GF-D8 (cell line): ENCODE results near the gene ADAMTS19.
"Not testable (repeated sequence)": the region's sequence is repeated elsewhere in the genome, so short reads cannot be mapped to it uniquely, and the experiment has no call there.

ENCODE experiments used
- DNase-seq: peaks from one replicate; lab custom pipeline; 2025; lab: John Stamatoyannopoulos, UW

ADAMTS19 gene

DNA sequence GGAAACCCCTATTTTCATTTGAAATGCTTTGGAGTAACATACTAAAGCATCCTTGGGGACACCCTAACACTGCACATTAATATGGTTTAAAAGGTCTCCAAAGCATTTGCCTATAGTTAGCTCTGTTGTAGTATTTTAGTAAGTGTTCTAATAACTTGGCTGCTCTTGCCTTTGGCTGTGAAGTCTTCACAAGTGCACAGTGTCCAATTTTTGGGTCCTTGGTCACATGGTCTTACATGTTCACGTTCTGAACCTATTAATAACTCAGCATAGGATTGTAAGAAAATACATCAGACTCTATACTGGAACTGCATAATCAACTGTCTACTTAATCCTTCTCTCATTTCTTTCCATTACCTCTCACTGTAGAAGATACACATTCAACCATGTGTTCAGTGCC is 17.4 kb downstream of the ADAMTS19 start:
- no peak for DNase-seq

DNA sequence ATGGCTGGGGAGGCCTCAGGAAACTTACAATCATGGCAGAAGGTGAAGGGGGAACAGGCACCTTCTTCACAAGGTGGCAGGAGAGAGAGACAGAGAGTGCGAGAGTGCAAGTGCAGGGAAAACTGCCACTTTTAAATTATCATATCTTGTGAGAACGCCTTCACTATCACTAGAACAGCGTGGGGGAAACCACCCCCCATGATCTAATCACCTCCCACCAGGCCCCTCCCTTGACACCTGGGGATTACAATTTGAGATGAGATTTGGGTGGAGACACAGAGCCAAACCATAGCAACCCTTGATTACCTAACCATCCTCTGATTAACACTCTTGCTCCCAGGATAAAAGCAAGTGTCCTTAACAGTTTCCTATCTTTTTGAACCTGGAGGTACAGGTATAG is 21.1 kb downstream of the ADAMTS19 start:
- no peak for DNase-seq

DNA sequence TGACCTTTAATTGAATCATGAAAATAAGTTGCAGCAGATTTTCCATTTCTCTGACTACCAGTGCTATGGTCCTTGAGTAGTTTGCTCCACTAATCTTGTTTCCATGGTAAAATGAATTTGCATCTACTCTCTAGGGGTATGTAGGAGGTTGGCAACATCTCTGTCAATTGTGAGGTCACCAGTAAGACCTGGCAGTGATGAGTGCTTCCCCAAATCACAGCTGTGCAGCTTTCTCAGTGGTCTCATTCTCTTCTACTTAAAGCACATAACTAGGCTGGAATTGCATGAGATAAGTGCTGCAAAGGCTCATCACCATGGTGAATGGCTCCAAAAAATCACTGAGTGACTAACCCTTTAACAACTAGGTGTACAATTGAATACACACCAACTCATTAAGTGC is 36.3 kb downstream of the ADAMTS19 start:
- DNase-seq, result no peak

DNA sequence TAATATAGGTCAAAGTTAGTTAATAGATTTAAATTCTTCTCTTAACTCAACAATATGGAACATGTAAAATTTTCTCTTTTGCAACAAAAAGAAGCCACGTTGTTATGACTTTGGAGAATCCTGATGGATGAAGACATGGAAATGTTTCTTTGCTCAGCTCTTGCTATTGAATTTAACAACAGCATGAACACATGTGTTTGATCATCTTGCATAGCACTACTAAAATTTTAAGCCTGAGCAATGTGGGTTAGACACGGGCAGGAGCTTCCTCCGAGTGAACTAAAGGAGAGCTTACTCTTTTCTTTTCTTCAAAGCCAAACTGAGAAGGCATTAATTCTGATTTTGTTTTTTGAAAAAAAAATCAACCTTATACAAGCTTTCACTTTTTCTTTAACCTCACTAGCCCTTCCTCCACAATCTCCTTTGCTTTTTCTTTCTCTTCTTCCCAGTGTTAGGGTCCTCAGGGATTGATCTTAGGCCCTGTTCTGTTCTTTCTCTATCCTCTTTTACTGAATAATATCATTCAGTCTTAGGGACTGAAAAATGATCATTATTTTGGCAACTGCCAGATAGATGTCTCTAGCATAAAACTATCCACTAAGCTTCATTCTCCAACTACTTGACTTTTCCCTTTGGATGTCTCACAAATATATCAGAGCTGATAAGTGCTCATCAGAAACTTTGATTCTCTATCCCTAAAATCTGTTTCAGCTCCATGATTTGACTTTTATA is 36.9 kb downstream of the ADAMTS19 start:
- no peak for DNase-seq

DNA sequence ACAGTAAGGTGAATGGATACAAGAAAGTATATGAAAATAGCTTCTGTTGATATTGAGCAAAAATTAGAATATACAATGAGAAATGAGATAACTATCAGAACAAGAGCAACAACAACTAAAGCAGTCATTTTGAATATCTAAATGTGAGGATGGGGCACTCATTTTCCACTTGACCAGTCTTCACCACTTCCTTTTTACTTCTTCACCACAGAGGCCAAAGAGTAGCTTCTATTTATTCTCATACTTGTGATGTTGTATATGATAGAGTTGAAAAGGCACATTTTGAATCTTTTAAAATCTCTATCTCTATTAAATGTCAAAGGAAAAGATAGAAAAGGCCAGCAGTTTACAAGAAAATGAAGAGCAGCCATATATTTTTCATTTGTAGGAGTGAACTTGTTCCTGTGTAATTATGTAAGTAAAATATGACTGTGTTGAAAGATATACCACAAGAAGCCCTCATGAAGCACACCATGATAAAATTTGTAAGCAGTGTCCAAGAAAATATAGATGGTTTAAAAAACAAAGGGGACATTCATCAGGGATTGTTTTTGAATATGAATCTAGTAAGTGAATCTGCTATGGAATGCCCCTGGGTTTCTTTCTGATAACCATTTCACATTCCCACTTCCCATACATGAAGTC is 39.2 kb downstream of the ADAMTS19 start:
- DNase-seq, result no peak

DNA sequence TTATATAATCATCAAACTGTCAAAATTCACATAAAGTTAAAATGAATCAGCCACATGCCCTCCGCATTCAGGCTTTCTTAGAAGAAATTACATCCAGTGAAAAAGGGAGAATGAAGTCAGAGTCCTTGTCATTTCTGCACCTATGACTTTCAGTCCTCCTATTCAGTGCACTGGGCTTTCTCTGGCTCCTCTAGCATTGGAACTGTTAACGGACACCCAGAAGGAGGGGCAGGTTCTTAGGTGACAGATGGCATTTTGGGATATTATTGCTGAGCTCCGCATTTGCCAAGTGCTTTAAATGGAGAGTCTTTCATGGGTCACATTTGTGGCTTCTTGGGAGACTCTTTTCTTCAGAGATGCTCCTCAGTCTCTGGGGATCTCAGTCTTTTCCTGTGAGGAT is 40.0 kb downstream of the ADAMTS19 start:
- DNase-seq, result no peak

DNA sequence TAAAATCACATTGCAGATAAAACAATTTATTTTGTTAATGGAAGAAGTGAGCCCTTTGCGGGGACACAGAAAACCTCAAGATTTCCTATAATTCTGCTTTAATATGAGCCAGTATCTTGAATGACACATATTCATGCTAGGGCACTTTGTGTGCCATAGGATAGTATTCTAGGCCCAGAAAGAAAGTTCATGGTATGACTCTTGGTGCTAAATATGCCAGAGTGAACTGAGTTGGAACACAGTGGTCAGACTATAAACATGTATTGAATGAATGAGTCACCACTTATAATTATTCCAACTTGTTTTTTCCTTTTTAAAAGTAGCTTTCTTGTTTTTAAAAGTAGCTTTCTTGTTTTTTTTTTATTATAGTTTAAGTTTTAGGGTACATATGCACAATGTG is 46.0 kb downstream of the ADAMTS19 start:
- no peak for DNase-seq

DNA sequence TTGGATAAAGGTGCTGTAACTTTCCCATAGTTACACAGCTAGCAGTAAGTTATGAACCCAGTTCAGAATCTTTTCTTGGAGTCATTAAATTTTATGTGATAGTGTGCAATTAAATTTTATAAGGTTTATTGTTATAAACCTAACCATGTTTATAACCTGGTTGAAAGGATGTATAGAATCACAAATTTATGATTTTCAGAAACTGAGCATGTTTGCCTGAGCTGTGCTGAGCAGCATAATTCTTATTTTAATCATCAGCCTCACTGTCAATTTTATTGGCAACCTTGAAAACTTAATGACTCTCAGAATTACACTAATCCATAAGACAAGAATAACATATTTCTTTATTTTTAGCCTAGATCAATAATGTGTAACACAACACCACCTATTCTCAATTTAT is 46.9 kb downstream of the ADAMTS19 start:
- no peak for DNase-seq

DNA sequence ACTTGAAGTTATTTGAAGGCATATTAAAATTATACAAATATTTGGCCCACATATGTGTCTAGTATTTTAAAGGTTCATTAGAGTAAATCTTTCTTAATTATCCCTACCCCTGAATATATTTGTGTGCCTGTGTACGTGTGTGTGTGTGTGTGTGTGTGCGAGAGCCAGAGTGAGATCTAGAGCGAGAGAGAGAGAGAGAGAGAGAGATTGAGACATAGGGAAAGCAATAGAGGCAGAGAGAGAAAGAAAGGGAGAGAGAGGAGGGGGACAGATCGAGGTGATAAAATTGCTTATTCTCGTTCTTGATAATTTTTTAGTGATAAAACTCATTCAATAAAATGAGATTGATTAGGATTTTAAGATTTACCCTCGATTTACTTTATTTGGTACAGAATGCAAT is 47.4 kb downstream of the ADAMTS19 start:
- no peak for DNase-seq

DNA sequence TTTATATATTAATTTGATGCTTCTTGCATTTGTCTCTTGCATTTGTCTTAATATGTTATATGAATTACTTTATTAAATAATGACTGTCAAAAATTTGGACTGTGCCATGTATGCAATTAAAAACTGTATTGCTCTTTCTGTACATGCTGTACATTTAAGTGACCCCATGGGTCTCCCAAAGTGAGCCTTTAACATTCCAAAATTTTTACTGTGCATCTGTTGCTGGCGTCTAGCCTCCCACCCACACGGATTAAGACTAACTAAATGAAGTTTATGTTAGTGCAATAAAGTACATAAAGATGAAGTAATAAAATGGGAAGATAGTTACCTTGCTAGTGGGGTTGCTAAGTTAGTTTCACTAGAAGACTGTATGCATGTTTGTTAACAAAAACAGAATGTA is 48.5 kb downstream of the ADAMTS19 start:
- DNase-seq, result no peak

DNA sequence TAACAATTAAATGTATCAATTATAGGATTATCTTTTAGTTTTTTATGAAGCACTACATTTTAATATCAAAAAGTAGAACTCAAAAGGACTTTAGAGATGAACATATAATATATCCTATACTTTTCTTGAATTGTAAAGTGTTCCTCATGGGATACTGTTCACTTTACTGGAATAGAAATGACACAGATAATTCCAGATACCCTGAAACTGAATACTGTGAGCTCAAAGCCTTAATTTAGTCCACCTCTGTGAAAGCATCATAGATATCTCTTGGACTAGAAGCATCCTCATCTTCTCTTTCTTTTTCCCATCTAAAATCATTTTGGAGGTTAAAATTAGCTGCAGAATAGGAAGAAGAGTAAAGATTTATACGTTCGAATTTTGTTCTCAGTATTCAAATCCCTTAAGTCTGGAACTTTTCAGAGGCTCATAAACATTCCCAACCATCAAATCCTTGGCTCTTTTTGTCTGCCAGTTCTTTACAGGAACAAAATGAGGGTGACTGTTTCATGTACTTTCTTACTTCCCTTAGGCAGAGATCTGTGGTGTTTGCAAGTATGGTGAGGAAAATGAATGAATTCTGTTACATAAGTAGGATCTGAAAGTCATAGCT is 49.4 kb downstream of the ADAMTS19 start:
- no peak for DNase-seq

DNA sequence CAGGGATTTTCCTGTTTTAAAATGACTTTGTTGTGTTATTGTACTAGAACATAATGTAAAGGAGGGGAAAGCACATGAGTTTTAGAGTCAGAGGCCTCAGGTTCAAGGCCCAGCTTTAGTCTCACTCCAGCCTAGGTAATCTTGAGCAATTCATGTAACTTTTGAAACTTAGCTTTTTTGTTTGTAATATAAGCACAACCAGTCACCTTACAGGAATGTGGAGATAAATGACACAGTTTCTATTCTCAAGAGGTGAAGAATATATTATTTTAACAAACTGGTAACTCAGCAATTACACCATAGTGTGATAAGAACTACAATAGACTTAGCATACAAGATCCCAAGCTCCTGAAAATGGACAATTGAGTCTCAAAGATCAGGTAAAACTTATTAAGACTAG is 51.2 kb downstream of the ADAMTS19 start:
- no peak for DNase-seq

DNA sequence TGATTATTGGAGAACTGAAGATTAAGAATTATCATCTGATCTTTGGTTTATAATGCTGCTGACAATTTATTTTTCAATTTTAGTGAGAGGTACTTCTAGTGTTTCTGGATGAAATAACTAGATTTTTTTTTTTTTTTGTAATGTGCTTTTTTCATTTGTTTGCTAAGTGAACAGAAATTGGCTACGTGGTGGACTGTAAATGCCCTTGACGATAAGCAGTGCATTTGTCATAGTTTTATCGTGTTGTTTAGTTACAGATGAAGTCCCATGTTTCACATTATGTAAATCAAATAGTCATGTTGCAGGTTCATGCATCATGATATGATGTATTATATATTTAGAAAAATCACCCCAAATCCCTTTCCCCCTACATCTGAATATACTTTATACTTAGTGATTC is 81.0 kb downstream of the ADAMTS19 start:
- no peak for DNase-seq

DNA sequence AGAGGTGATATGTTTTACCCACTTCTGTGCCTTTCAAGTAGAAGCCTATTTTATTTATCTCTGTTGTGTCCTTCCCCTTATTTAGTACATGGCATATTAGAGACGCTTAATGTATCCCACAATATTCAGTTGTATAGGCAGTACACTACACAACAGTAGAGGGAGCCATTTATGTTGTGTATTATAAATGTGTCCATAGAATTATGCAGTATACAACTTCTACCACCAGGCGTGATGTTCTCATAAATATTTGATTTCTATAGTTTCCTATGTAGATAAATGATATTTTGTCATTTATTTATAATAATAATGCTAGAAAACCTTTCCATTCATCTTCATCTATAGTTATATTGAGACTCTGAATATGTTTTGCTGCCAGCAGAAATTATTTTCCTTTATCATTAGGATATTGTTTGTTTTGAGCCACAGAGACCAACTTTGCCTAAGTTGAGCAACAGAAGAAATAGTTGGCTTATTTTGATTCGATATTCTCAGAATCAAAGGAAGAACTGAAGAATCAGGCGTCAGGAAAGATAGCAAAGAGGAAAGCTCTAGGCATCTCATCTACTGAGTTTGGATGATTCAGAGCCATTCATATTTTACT is 81.7 kb downstream of the ADAMTS19 start:
- no peak for DNase-seq

DNA sequence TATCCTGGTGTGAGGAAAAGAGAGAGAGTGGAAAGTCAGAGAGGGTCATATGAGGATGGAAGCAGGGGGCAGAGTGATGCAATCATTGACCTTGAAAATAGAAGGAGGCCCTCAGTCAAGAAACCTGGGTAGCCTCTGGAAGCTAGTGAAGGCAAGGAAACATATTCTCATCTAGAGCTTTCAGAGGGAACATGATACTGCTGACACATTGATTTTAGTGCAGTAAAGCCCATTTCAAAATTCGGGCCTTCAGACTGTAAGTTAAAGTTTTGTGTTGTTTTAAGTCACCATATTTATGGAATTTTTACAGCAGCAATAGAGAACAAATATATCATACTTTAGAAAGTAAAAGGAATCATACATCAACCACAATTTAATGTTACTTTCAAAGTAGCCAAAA is 87.0 kb downstream of the ADAMTS19 start:
- DNase-seq, result no peak

DNA sequence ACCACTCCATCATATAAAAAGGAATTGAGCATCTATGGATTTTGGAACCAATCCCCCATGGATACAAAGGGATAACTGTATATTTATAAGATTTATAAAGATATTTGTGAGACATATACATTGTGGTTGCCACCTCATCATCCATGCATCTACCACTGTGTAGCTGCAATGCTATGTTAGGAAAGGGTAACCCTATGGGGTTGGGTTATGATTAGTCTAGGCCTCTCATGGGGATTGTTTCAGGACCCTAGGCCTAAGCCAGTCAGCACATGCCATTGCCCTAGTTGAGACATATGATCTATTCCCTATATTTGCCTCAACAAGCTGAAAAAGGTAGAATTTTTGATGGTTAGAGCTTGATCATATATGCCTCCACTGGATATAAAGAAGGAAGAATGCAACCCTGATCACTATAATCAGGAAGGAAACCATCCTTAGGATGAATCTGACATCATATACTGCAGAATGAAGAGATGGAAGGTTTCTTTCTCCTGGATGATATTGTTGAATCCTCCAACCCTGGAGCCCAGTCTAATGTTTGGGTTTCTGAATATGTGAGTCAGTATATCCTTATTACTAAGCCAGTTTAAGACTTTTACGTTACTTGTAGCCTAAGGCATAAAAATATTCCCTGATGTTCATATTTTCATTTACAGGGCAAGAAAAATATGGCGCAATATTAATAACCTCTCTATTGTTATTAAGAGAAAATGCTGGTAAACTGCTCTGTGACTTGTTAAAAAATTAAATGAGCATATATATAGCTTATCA is 94.2 kb downstream of the ADAMTS19 start:
- no peak for DNase-seq

DNA sequence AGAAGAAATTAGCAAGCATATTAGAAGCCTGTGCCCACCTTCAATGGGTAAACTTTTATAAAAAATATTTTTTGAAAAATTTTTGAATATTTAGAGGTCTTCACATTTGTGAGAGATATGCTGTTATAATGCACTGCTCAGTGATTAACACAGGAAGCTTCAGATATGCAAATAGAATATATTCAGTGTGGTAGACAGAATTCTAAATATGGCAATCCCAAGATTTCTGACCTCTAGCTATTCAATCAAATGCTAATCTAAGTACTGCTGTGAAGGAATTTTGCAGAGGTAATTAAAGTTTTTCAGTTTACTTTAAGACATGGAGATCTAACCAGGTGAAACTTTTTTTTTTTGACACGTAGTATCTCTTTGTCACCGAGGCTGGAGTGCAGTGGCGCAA is 103.5 kb downstream of the ADAMTS19 start:
- DNase-seq, result no peak

DNA sequence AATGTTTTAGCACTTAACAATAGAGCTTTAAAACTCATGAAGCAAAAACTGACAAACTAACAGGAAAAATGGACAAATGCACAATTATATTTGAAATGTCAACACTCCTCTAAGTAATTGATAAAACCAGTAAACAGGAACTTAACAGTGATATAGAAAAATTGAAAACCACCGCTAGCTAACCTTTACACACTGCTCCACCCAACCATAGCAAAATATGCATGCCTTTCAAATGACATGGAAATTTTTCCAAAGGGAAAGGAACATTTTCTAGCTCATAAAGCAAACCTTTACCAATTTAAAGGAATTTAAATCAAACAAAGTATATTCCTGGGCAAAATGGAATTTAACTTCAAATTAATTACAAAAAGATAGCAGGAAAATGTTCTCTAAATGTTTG is 109.2 kb downstream of the ADAMTS19 start:
- no peak for DNase-seq

DNA sequence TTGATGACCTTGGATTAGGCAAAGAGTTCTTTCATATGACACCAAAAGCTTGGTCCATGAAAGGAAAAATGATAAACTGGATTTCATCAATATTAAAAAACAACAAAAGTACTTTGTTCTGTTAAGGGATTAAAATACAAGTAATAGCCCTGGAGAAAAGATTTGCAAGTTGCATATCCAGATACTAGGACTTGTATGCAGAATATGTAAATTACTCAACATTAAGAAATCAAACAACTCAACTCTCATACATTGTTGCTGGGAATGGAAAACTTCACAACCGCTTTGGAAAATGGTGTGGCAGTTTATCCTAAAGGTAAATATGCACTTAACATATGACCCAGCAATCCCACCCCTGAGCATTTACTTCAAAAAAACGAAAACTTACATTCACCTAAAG is 112.0 kb downstream of the ADAMTS19 start:
- DNase-seq, result no peak

DNA sequence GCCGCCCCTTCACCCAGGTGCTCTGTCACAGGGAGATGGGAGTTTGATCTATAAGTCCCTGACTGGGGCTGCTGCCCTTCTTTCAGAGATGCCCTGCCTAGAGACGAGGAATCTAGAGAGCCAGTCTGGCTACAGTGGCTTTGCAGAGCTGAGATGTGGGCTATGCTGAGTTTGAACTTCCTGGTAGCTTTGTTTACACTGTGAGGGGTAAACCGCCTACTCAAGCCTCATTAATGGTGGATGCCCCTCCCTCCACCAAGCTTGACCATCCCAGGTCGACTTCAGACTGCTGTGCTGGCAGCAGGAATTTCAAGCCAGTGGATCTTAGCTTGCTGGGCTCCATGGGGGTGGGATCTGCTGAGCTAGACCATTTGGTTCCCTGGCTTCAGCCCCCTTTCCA is 124.4 kb downstream of the ADAMTS19 start:
- DNase-seq, result not testable (repeated sequence)

DNA sequence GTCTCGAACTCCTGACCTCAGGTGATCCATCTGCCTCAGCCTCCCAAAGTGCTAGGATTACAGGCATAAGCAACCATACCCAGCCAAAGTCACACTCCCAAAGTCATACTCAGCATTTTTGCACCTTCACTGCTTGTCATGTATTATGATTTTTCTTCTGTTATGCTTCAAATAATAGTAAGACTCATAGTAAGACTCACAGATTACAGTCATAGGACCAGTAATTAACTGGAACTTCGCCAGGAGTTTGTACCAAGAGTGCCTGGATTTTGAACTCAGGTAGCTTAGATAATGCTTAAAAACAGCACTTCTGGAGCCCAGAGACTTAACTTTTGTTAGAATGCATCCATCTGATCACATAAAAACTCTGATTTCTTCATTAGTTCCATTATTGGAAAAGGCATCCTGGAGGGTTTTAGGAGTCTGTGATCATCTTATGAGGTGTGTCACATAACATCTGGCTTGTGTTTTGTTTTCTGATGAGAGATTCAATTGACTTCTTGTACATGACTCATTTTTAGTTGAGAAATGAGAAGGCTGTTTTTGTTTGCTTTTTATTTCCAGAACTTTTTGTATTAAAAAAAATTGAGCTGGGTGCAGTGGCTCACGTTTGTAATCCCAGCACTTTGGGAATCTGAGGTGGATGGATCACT is 131.5 kb downstream of the ADAMTS19 start:
- no peak for DNase-seq

DNA sequence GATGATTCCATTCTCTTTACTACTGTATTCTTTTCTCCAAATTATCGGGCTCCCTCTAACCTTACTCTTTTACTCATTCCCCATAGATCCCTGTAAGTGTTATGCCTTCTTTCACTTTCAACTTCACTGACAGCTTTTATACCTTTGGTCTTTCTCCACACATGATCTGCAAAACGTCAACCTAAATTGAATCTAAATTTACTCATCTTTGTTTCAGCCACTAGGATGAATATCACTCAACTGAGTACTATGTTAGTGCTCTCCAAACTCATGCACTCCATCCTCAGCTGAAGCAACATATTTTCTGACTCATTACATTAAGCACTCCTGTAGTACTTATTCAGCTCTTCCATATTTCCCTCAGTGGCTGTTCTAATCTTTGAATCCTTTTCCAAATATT is 133.4 kb downstream of the ADAMTS19 start:
- no peak for DNase-seq
